NCI-H1694 treated with DMSO at 0.1 percent for 48 hours (cell line): ENCODE results near the gene THEMIS.
"Not testable (repeated sequence)": the region's sequence is repeated elsewhere in the genome, so short reads cannot be mapped to it uniquely, and the experiment has no call there.

Experiments
- DNase-seq: peaks from one replicate; lab custom pipeline; 2025; lab: John Stamatoyannopoulos, UW

Gene THEMIS

GRCh38 chr6:127796713-127797112 is 104.1 kb downstream of the THEMIS start:
- no peak for DNase-seq

GRCh38 chr6:127794405-127794804 is 106.5 kb downstream of the THEMIS start:
- DNase-seq = no peak

- no peak for DNase-seq
These were observed 107.5 kb downstream of the THEMIS start for GRCh38 chr6:127793396-127793795.

GRCh38 chr6:127792616-127793015 is 108.2 kb downstream of the THEMIS start:
- DNase-seq = no peak

- DNase-seq = no peak
These were observed 108.9 kb downstream of the THEMIS start for GRCh38 chr6:127791779-127792528.

GRCh38 chr6:127790571-127790970 is 110.3 kb downstream of the THEMIS start:
- no peak for DNase-seq

GRCh38 chr6:127786109-127786508 is 114.7 kb downstream of the THEMIS start:
- DNase-seq = no peak

GRCh38 chr6:127784468-127784867 is 116.4 kb downstream of the THEMIS start:
- DNase-seq = no peak

GRCh38 chr6:127781636-127782272 is 119.1 kb downstream of the THEMIS start:
- not testable (repeated sequence) for DNase-seq

- no peak for DNase-seq
These were observed 124.5 kb downstream of the THEMIS start for GRCh38 chr6:127776320-127776719.

GRCh38 chr6:127775371-127775770 is 125.5 kb downstream of the THEMIS start:
- DNase-seq = no peak

- DNase-seq = no peak
These were observed 132.1 kb downstream of the THEMIS start for GRCh38 chr6:127768745-127769144.

- no peak for DNase-seq
These were observed 132.6 kb downstream of the THEMIS start for GRCh38 chr6:127768223-127768622.

- no peak for DNase-seq
These were observed 134.9 kb downstream of the THEMIS start for GRCh38 chr6:127765949-127766348.

- no peak for DNase-seq
These were observed 138.6 kb downstream of the THEMIS start for GRCh38 chr6:127762284-127762683.

GRCh38 chr6:127761084-127761483 is 139.8 kb downstream of the THEMIS start:
- DNase-seq = no peak

- DNase-seq = no peak
These were observed 151.8 kb downstream of the THEMIS start for GRCh38 chr6:127749095-127749494.

- DNase-seq = no peak
These were observed 152.6 kb downstream of the THEMIS start for GRCh38 chr6:127748290-127748689.

GRCh38 chr6:127738423-127738822 is 162.4 kb downstream of the THEMIS start:
- no peak for DNase-seq

GRCh38 chr6:127737768-127738167 is 163.1 kb downstream of the THEMIS start:
- no peak for DNase-seq

- DNase-seq = peak; percentile 83
These were observed 163.8 kb downstream of the THEMIS start for GRCh38 chr6:127737009-127737486.

GRCh38 chr6:127732927-127733326 is 167.9 kb downstream of the THEMIS start:
- DNase-seq = no peak

GRCh38 chr6:127727260-127727953 is 173.5 kb downstream of the THEMIS start:
- no peak for DNase-seq
